Mucosa of descending colon (tissue), 3 donors: ENCODE measurements around the gene GPC4. TPM values are rescaled to one million over a fixed set of nuclear protein-coding genes. Genes with fewer than 3 reads are reported as not detected.

Experiments used
- ATAC-seq: fragments of 200-7000 bp; cut with Tn5 transposase; one replicate; pipeline ENCODE4 v1.9.1; 2020; ENCODE audit warnings: mild to moderate bottlenecking, moderate library complexity
- DNase-seq, 3 donors: peaks; one replicate each; pipeline ENCODE4 v3.0.0-alpha.2; 2020
- H3K36me3 ChIP-seq: fragments of 200-600 bp; one replicate; pipeline ENCODE4 v1.8.0; 2021; ENCODE audit warnings: low read depth, mild to moderate bottlenecking
- H3K4me1 ChIP-seq: fragments of 200-600 bp; one replicate; pipeline ENCODE4 v1.8.0; 2021; ENCODE audit warnings: low read depth, mild to moderate bottlenecking
- H3K4me3 ChIP-seq: fragments of 200-600 bp; one replicate; pipeline ENCODE4 v1.8.0; 2021; ENCODE audit warnings: mild to moderate bottlenecking
- H3K9me3 ChIP-seq: fragments of 200-600 bp; one replicate; pipeline ENCODE4 v1.8.0; 2021; ENCODE audit warnings: mild to moderate bottlenecking
- intact Hi-C, 2 donors: fragments of 100-400 bp; cut with DNase I in 1 of 2; cut with micrococcal nuclease in 1 of 2; formaldehyde crosslinking; loops; one replicate each; pipeline versions ENCODE4 v1.11.0 to v1.11.1; 2022; cut with DNase I, micrococcal nuclease
- total RNA-seq, 3 donors: library from RNA; stranded (reverse); fragmentation: NEBNext Ultra II Directional in 2 of 3; extraction: Animal tissue kit (Norgen Biotek cat#: 25700) in 2 of 3; gene quantifications; one replicate each; pipeline versions ENCODE4 v1.2.1 to v1.2.4, GENCODE V29; 2021 to 2023
- TF ChIP-seq, protein P1 (sequence below): fragments of 200-600 bp; IDR thresholded peaks from one replicate; pipeline ENCODE4 v1.8.0; 2022; ENCODE audit warnings: antibody characterized with exemption, mild to moderate bottlenecking
- donor health status: DM: no; HTN: no; CAD: no; lungs with moderate emphysema.
- donor health status: DM: no; HTN: no; CAD: no.
- donor health status: DM: no; HTN: yes; CAD: no.

GPC4 gene
- total RNA-seq, 3 donors from 2014 or later, result 12.7 to 33.5 (median 18.4) TPM

DNA sequence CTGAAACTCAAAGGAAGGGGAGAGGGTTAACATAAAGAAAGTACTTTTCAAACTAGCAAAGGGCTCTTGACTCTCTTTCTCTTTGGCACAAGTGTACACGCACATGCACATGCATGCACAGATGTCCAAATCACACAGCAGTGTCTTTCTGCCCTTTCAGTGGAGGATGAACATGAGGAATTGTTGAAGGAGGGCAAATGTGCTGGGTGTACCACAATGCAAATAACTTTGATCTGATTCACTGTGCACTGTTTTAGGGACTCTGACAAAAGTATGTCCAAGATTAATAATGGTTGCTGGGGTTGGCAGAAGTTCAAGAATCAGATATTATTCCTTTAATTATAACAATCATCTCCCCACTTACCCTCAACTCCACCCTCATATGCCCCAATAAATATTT lies 93.8 kb downstream of the GPC4 start:
- ATAC-seq (no peak), DNase-seq (no peak)
- intact Hi-C loops, result no loop called here
- no peaks in the 10 kb centered on the region for H3K36me3 ChIP-seq
- TF ChIP-seq, protein P1, sequence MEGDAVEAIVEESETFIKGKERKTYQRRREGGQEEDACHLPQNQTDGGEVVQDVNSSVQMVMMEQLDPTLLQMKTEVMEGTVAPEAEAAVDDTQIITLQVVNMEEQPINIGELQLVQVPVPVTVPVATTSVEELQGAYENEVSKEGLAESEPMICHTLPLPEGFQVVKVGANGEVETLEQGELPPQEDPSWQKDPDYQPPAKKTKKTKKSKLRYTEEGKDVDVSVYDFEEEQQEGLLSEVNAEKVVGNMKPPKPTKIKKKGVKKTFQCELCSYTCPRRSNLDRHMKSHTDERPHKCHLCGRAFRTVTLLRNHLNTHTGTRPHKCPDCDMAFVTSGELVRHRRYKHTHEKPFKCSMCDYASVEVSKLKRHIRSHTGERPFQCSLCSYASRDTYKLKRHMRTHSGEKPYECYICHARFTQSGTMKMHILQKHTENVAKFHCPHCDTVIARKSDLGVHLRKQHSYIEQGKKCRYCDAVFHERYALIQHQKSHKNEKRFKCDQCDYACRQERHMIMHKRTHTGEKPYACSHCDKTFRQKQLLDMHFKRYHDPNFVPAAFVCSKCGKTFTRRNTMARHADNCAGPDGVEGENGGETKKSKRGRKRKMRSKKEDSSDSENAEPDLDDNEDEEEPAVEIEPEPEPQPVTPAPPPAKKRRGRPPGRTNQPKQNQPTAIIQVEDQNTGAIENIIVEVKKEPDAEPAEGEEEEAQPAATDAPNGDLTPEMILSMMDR, result no peak
- H3K4me1 ChIP-seq, result no peaks in the 10 kb centered on the region
- no peaks in the 10 kb centered on the region for H3K9me3 ChIP-seq
- no peak overlapping the region for H3K4me3 ChIP-seq

DNA sequence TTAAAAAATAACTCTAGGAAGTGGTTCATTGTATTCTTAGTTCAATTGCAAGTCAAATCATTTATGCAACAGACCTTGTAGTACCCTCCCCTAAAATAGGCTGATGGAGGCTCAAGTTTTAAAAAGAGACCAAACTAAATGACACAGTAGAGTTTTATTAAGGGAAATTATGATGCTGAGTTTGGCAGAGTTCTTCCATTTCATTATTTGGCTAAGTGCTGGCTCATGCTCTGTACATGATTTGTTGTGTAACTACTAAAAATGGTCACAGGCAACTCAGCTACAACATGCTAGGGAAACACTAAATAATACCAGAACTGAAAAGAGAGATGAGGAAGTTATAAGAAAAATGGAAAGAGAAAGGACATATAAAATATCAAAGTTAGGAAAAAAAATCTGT lies 101.0 kb downstream of the GPC4 start:
- ATAC-seq (no peak), DNase-seq (no peak)
- no peaks in the 10 kb centered on the region for H3K4me1 ChIP-seq
- no peak overlapping the region for H3K4me3 ChIP-seq
- intact Hi-C loops, result no loop called here
- no peaks in the 10 kb centered on the region for H3K36me3 ChIP-seq
- TF ChIP-seq, protein P1, result no peak
- no peaks in the 10 kb centered on the region for H3K9me3 ChIP-seq

DNA sequence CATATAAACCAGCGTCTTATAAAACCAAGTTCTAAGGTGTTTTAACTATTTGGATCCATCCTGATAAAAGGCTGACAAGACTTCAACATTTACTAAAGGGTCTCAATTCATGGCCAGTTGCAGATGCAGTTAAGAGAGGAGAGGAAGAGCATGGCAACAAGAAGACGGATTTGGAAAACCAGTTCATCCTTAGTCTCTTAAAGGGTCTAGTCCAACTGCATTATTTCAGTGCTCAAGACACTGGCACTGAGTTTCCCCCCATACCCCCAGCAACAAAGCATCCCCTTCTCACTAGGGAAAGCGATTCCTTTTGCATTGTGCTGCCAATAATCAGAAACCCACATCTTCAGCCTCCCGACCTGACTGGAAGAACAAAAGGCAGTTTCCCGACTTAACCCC lies 106.8 kb downstream of the GPC4 start:
- TF ChIP-seq, protein P1, result no peak
- Histone ChIP-seq H3K36me3 (no peaks in the 10 kb centered on the region), H3K4me1 (no peaks in the 10 kb centered on the region), H3K9me3 (no peaks in the 10 kb centered on the region), H3K4me3 (no peak overlapping the region)
- intact Hi-C loops, result no loop called here
- ATAC-seq (no peak), DNase-seq (no peak)

DNA sequence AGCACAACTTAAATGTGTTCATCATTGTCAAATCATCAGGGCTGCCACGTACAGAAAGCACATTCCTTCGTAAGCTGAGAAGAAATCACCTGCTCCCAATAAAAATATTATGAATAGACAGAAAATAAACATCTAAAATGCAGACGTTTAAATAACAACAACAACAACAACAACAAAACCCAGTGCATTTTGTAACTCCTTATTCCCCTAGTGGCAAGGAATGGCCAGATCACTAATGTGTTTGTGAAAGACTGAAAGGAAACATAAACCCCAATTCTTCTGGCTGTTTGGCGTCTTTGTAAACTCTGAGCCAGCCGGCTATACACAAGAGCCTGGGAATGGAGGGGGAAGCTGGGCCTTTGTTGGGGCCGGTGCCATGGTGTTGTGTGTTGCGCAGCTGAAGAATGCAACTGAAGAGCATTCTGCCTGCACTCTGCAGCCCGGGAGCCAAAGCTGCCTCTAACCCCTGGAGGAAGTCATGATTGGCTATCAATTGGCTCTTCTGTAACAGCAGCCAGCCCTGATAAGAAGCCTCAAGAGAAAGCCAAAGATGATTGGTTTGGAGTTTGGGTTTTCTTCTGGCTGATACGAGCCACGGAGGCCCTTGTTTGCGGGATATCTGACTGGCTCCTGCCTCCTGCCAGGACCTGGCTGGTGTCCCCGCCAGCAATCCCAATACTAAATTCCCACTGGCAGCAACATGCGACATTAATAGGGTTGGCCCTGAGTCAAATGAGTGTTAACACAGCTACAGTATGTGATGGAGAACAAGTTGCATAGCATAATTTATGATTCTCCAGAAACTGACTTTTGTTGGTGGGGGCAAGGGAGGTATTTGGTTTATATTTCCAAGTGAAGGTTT lies 107.4 kb downstream of the GPC4 start:
- intact Hi-C loops, result no loop called here
- TF ChIP-seq, protein P1, result no peak
- peak in 1 of 3 donors; percentile 23 for DNase-seq
- no peak for ATAC-seq
- no peaks in the 10 kb centered on the region for H3K9me3 ChIP-seq
- no peaks in the 10 kb centered on the region for H3K4me1 ChIP-seq
- H3K4me3 ChIP-seq, result no peak overlapping the region
- H3K36me3 ChIP-seq, result no peaks in the 10 kb centered on the region

DNA sequence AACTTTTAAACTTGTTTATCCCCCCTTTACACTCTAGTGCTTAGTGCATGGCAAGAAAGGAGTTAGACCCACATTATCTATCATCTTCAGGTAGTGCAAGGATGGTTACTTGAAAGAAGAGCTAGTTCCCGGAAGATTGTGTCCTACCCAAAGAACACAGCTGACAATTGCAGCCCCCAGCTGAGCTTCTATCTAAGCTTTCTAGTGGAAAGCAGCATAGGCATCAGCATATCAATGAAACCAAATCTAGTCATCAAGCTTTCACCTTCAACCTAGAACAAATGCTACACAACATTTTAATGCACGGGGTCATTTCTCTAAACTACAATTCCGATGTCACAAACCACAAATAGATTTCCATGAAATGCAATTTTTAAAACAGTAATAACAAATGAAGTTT lies 108.2 kb downstream of the GPC4 start:
- ATAC-seq (no peak), DNase-seq (no peak)
- intact Hi-C loops, result no loop called here
- Histone ChIP-seq H3K36me3 (no peaks in the 10 kb centered on the region), H3K4me1 (no peaks in the 10 kb centered on the region), H3K4me3 (no peak overlapping the region), H3K9me3 (no peaks in the 10 kb centered on the region)
- TF ChIP-seq, protein P1, result no peak
